Erythroblast (primary cell): ENCODE measurements around the gene GRIK1.

Source experiments
- GATA1 ChIP-seq: IDR thresholded peaks from 2 replicates; pipeline ENCODE4 v1.6.1; 2011; ENCODE audit warnings: low read depth, mild to moderate bottlenecking, control low read depth, low read length, moderate library complexity
- POLR2A ChIP-seq: IDR thresholded peaks from 2 replicates; pipeline ENCODE4 v1.6.1; 2011; ENCODE audit warnings: mild to moderate bottlenecking, low read length

DNA sequence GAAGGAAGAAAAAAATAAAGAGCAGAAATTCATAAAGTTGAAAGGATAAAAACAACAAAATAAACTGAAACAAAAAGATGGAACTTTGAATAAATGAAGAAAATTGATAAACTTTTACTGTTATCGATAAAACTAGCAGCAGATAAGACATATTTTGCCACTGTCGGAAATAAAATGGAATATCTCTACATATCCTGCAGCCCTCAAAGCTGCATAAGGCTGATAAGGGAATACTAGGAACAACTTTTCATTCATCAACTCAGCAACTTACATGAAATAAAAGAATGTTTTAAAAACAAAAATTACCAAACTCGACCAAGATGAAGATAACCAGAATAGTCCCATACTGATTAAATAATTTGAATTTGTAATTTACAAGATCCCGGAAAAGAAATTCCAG, 48.0 kb upstream of the GRIK1 start:
- TF ChIP-seq POLR2A = no peak
- TF ChIP-seq GATA1 = no peak
